Measurements from ENCODE around the gene ISX. TPM values are rescaled to one million over a fixed set of nuclear protein-coding genes. Genes with fewer than 3 reads are reported as not detected.

The ISX gene
- total RNA-seq, 4 donors from 2014 or later, result 0.34 TPM; not detected in 3

GRCh38 chr22:35119494-35119893 is 53.5 kb downstream of the ISX start:
- no peak for TF ChIP-seq CTCF (IDR thresholded peaks at IDR 0.05 in 4 of 5, conservative IDR thresholded peaks at IDR 0.05 in 1 of 5)
- no peak for TF ChIP-seq POLR2A (IDR thresholded peaks at IDR 0.05)
- H3K36me3 ChIP-seq, result no peaks in the 10 kb centered on the region
- no peaks in the 10 kb centered on the region for H3K27me3 ChIP-seq
- H3K27ac ChIP-seq, result no peak overlapping the region
- in situ Hi-C loops (cut with MboI; ENCODE audit: low sequenced_read_pairs in 4 of 4) (no loop called here), intact Hi-C loops (cut with DNase I; ENCODE audit: low total_unique reads) (no loop called here)
- H3K4me1 ChIP-seq, result no peaks in the 10 kb centered on the region
- DNase-seq (no peak), ATAC-seq (no peak)
- H3K4me3 ChIP-seq, result no peak overlapping the region
- no peaks in the 10 kb centered on the region for H3K9me3 ChIP-seq

GRCh38 chr22:35124691-35125219 is 58.8 kb downstream of the ISX start:
- Histone ChIP-seq H3K36me3 (no peaks in the 10 kb centered on the region), H3K4me1 (no peaks in the 10 kb centered on the region), H3K27me3 (peaks cover 0 to 7% (median 4%) of the 10 kb centered on the region in 3 donors), H3K4me3 (no peak overlapping the region), H3K9me3 (no peaks in the 10 kb centered on the region), H3K27ac (no peak overlapping the region)
- in situ Hi-C loops (cut with MboI; ENCODE audit: low sequenced_read_pairs in 4 of 4), result no loop called here
- TF ChIP-seq POLR2A (IDR thresholded peaks at IDR 0.05), result no peak
- TF ChIP-seq CTCF (IDR thresholded peaks at IDR 0.05 in 4 of 5, conservative IDR thresholded peaks at IDR 0.05 in 1 of 5), result no peak
- ATAC-seq (no peak), DNase-seq (no peak)
- intact Hi-C loops (cut with DNase I; ENCODE audit: low total_unique reads), result no loop called here

- Histone ChIP-seq H3K4me1 (no peaks in the 10 kb centered on the region), H3K27ac (no peak overlapping the region), H3K36me3 (no peaks in the 10 kb centered on the region), H3K9me3 (no peaks in the 10 kb centered on the region), H3K27me3 (peaks cover 0 to 8% (median 7%) of the 10 kb centered on the region in 3 donors), H3K4me3 (no peak overlapping the region)
- no peak for DNase-seq
- intact Hi-C loops (cut with DNase I; ENCODE audit: low total_unique reads) (no loop called here), in situ Hi-C loops (cut with MboI; ENCODE audit: low sequenced_read_pairs in 4 of 4) (no loop called here)
- no peak for TF ChIP-seq CTCF (IDR thresholded peaks at IDR 0.05 in 4 of 5, conservative IDR thresholded peaks at IDR 0.05 in 1 of 5)
- TF ChIP-seq POLR2A (IDR thresholded peaks at IDR 0.05), result no peak
- ATAC-seq, result no peak
Measured at GRCh38 chr22:35126993-35127392, 61.0 kb downstream of the ISX start.

- DNase-seq, result no peak
- Histone ChIP-seq H3K9me3 (no peaks in the 10 kb centered on the region), H3K27me3 (peaks cover 0 to 10% (median 8%) of the 10 kb centered on the region in 3 donors), H3K4me3 (no peak overlapping the region), H3K27ac (no peak overlapping the region), H3K4me1 (no peaks in the 10 kb centered on the region), H3K36me3 (no peaks in the 10 kb centered on the region)
- no peak for TF ChIP-seq POLR2A (IDR thresholded peaks at IDR 0.05)
- no peak for TF ChIP-seq CTCF (IDR thresholded peaks at IDR 0.05 in 4 of 5, conservative IDR thresholded peaks at IDR 0.05 in 1 of 5)
- intact Hi-C loops (cut with DNase I; ENCODE audit: low total_unique reads) (no loop called here), in situ Hi-C loops (cut with MboI; ENCODE audit: low sequenced_read_pairs in 4 of 4) (no loop called here)
- ATAC-seq, result no peak
Measured at GRCh38 chr22:35128637-35129036, 62.7 kb downstream of the ISX start.

GRCh38 chr22:35131525-35132000 is 65.6 kb downstream of the ISX start:
- in situ Hi-C loops (cut with MboI; ENCODE audit: low sequenced_read_pairs in 4 of 4), result no loop called here
- Histone ChIP-seq H3K27ac (no peak overlapping the region), H3K9me3 (no peaks in the 10 kb centered on the region), H3K36me3 (no peaks in the 10 kb centered on the region), H3K4me1 (no peaks in the 10 kb centered on the region), H3K27me3 (peaks cover 0 to 13% (median 8%) of the 10 kb centered on the region in 3 donors), H3K4me3 (no peak overlapping the region)
- intact Hi-C loops (cut with DNase I; ENCODE audit: low total_unique reads), result no loop called here
- DNase-seq (no peak), ATAC-seq (no peak)
- TF ChIP-seq POLR2A (IDR thresholded peaks at IDR 0.05) (no peak), CTCF (IDR thresholded peaks at IDR 0.05 in 4 of 5, conservative IDR thresholded peaks at IDR 0.05 in 1 of 5) (no peak)

Measured in gastrocnemius medialis (tissue), 4 donors.